ENCODE results near the gene HIBADH. TPM values are rescaled to one million over a fixed set of nuclear protein-coding genes. Genes with fewer than 3 reads are reported as not detected.

HIBADH gene
- total and polyA plus RNA-seq, 2 donors (not counting 3 experiments of a cell fraction or from before 2014, with no cell fraction given), result 22.6 to 30.5 TPM

GRCh38 chr7:27526131-27526530 is 136.6 kb downstream of the HIBADH start:
- no peak overlapping the region for H3K9ac ChIP-seq (replicated peaks; ENCODE audit: extremely low read depth, insufficient read depth, low read length)
- no peaks in the 10 kb centered on the region for H3K9me1 ChIP-seq (replicated peaks; ENCODE audit: control insufficient read depth, extremely low read depth, insufficient read depth, low read length)
- BruUV-seq (replicated peaks), result no TSS peak
- TF ChIP-seq POLR2AphosphoS5 (IDR thresholded peaks at IDR 0.05; ENCODE audit: insufficient read depth, low read depth, low read length), result no peak
- no peak for TF ChIP-seq MYC (IDR thresholded peaks at IDR 0.05; ENCODE audit: low read depth, low read length)
- TF ChIP-seq MAX (IDR thresholded peaks at IDR 0.05; ENCODE audit: insufficient read depth, insufficient read length), result no peak
- TF ChIP-seq GATA2 (IDR thresholded peaks at IDR 0.05; ENCODE audit: insufficient read depth, insufficient read length, low read depth, low read length), result no peak
- no peak for TF ChIP-seq JUN (IDR thresholded peaks at IDR 0.05; ENCODE audit: borderline replicate concordance, insufficient read depth, insufficient read length, low read depth)
- TF ChIP-seq EZH2 (IDR thresholded peaks at IDR 0.05; ENCODE audit: borderline replicate concordance, low read depth, low read length, severe bottlenecking), result no peak
- TF ChIP-seq FOS (IDR thresholded peaks at IDR 0.05; ENCODE audit: borderline replicate concordance, insufficient read depth, low read length), result no peak
- no peak for TF ChIP-seq CTCF (IDR thresholded peaks at IDR 0.05; ENCODE audit: extremely low read depth in 1 of 2, insufficient read depth in 1 of 2, low read depth in 1 of 2, low read length in 2 of 2)
- TF ChIP-seq POLR2A (IDR thresholded peaks at IDR 0.05; ENCODE audit: low read depth, low read length), result no peak
- DNase-seq (ENCODE audit: low read depth, low spot score), result no peak
- no peaks in the 10 kb centered on the region for H3K9me3 ChIP-seq (replicated peaks; ENCODE audit: control insufficient read depth, insufficient read depth, low read length)
- H3K27me3 ChIP-seq (ENCODE audit: control insufficient read depth in 2 of 2, insufficient read depth in 2 of 2, low read length in 2 of 2), result no peaks in the 10 kb centered on the region
- no peaks in the 10 kb centered on the region for H3K79me2 ChIP-seq (ENCODE audit: control insufficient read depth, insufficient read depth, low read length)
- H3K4me3 ChIP-seq (replicated peaks in 1 of 3; ENCODE audit: insufficient read depth in 1 of 3, low read depth in 1 of 3, low read length in 3 of 3), result no peak overlapping the region
- no peak for FAIRE-seq
- no peak overlapping the region for H3K4me2 ChIP-seq (ENCODE audit: insufficient read depth, low read length)
- dilution Hi-C loops (cut with MboI; ENCODE audit: extremely low pct_ligation_motif_present, low sequenced_read_pairs), result no loop called here
- intact Hi-C loops (cut with micrococcal nuclease), result no loop called here
- no peaks in the 10 kb centered on the region for H3K4me1 ChIP-seq (ENCODE audit: control insufficient read depth, extremely low read depth, insufficient read depth, low read length)
- ChIA-PET POLR2A (no interaction called here), CTCF (no interaction called here)
- H3K27ac ChIP-seq (ENCODE audit: insufficient read depth, low read depth, low read length), result no peak overlapping the region
- no peaks in the 10 kb centered on the region for H4K20me1 ChIP-seq (replicated peaks; ENCODE audit: control insufficient read depth, extremely low read depth, insufficient read depth, low read length)
- no peak overlapping the region for H2AFZ ChIP-seq (ENCODE audit: low read depth, low read length)
- no peaks in the 10 kb centered on the region for H3K36me3 ChIP-seq (ENCODE audit: control insufficient read depth in 2 of 2, extremely low read depth in 1 of 2, insufficient read depth in 2 of 2, low read length in 2 of 2)

All from endothelial cell of umbilical vein (primary cell).